Measurements from ENCODE around the gene FBXL15. TPM values are rescaled to one million over a fixed set of nuclear protein-coding genes. Genes with fewer than 3 reads are reported as not detected.

Gene FBXL15
- polyA plus RNA-seq, 1 donor: 5.6 TPM

GRCh38 chr10:102397222-102398171 is 23.1 kb upstream of the FBXL15 start:
- DNase-seq: no peak

DNA sequence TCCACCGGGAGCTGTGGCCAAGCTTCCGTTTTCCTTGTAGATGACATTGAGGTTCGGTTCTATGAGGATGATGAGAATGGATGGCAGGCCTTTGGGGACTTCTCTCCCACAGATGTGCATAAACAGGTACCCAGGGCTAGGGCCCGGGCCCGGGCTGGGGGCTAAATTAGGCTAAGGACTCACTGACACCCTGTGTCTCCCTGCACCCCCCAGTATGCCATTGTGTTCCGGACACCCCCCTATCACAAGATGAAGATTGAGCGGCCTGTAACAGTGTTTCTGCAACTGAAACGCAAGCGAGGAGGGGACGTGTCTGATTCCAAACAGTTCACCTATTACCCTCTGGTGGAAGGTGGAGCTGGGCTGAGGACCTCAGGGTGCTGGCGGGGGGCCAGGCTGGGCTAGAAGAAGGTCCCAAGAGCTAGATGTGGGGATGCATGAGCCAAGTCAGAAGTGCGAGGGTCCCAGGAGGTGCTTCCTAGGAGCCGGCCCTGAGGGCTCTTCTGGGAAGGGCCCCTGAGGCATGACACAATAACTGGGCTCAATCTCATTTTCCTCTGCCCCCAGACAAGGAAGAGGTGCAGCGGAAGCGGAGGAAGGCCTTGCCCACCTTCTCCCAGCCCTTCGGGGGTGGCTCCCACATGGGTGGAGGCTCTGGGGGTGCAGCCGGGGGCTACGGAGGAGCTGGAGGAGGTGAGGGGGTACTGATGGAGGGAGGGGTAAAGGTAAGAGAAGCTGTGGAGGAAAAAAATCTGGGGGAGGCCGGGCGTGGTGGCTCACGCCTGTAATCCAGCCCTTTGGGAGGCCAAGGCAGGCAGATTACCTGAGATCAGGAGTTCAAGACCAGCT is 22.2 kb upstream of the FBXL15 start:
- DNase-seq: no peak

- DNase-seq: peak; percentile 78
These were observed 21.2 kb upstream of the FBXL15 start for GRCh38 chr10:102399217-102400021.

GRCh38 chr10:102400076-102400475 is 20.6 kb upstream of the FBXL15 start:
- DNase-seq: no peak

DNA sequence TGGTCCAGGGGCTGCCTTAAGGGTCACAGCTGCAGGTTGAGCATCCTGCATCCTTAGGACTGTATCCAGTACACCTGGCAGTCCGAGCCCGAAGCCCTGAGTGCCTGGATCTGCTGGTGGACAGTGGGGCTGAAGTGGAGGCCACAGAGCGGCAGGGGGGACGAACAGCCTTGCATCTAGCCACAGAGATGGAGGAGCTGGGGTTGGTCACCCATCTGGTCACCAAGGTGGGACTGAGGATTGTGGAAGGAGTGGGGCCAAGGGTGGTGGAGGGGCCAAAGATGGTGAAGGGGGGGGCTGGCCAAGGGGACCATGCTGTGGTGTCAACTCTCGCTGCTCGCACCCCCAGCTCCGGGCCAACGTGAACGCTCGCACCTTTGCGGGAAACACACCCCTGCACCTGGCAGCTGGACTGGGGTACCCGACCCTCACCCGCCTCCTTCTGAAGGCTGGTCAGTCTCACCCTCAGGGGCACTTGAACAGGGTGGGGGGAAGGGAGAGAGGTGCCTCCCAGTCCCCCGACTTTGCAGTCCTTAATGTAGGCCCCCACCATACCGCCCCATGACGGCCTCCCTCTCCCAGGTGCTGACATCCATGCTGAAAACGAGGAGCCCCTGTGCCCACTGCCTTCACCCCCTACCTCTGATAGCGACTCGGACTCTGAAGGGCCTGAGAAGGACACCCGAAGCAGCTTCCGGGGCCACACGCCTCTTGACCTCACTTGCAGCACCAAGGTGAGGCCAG is 19.9 kb upstream of the FBXL15 start:
- DNase-seq: no peak

- DNase-seq: no peak
These were observed 19.3 kb upstream of the FBXL15 start for GRCh38 chr10:102401342-102401654.

GRCh38 chr10:102401735-102402511 is 18.7 kb upstream of the FBXL15 start:
- DNase-seq: no peak

- no peak for DNase-seq
These were observed 18.1 kb upstream of the FBXL15 start for GRCh38 chr10:102402512-102402896.

DNA sequence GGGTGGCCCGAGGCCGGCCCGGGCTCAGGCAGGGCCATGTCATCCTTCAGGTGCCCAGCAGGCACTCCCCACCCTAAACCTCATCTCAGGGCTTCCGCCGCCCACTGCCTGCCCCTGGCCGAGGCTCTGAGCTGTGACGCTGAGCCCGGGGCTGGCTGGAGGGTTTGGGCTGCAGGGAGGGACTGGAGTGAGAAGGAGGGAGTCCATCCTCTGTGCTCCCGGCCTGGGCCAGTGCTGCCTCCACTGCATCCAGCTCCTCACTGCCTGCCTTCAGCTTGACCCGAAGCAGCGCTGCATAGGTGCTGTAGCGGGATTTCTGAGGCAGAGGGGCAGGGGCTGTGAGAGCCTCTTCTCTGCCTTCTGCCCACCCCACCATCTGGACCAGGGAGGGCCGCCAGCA is 17.5 kb upstream of the FBXL15 start:
- DNase-seq: no peak

GRCh38 chr10:102404361-102405107 is 16.1 kb upstream of the FBXL15 start:
- no peak for DNase-seq

DNA sequence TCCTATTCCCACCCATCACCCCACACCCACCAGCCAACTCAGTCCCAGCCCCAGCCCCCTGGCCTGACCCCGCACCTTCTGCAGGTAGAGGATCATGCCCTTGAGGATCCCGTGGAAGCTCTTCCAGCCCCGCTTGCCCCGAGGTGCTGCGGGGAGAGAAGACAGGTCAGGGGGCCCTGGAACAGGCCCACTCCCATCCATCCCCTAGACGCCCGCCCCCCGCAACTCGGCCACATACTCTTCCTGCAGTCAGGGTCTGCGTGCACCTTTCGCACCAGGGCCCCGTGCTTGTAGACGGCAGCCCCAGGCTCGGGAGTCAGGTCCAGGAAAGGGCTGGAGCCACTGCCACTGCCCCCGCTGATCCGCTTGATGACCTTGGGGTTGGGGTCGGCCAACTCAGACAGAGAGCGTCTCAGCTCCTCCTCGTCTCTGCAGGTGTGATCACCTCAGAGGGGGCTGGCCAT is 15.5 kb upstream of the FBXL15 start:
- DNase-seq: no peak

GRCh38 chr10:102405632-102406031 is 15.0 kb upstream of the FBXL15 start:
- no peak for DNase-seq

GRCh38 chr10:102406815-102407214 is 13.8 kb upstream of the FBXL15 start:
- DNase-seq: no peak

DNA sequence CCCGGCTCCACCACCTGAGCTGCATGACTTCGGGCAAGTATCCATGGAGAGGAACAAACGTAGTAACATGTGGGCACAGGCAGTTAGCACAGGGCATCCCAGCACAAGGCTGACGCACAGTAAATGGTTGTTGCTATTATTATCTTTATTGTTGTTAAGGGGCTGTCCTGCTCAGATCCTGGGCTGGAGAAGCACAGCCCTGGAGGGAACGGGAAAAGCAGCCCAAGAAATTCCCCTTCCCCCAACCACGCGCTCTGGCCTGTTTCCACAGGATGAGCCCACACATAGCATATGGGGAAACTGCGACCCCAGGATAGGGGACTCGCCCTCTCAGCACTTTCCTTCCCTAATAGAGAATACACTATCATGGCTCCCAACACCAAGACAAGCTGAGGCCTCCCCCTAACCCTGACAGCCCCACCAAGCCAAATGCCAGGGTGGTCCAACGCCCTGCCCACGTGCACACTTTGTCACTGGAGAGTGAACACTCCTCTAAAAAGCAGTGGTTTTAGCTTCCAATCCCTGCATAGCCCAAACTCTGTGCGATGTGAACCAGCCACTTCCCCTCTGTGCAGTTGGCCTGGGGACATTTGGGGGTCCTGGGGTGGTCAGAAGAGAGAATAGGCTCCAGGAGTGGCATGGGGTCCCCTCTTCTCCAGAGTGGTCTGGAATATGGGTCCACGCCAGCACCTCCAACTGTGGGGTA is 13.1 kb upstream of the FBXL15 start:
- DNase-seq: no peak

DNA sequence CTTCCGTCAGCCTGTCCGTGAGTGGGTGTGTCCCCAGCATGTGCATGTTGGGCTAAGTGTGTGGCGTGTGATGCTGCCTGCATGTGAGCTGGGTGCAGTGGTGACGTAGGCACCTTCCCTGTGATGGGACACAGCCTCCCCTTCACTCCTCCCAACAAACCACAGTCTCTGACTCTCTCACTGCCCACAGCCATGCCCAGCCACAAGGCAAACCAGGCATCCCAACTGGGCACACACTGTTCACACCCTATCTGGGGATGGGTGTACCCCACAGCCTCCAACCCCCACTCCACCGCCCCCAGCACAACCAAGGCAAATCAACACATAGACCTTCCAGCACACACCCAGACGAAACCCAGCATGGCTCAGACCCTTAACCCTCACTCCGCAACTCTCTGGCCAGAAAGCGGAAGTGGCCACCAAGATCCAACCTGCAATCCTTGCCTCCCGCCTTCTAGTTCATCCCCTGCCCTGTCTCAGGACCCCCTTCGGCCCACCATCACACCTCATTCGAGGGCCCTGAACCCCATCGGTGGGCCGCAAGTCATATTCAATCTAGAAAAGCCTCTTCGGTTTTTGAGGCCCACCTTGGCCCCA is 12.4 kb upstream of the FBXL15 start:
- DNase-seq: no peak

DNA sequence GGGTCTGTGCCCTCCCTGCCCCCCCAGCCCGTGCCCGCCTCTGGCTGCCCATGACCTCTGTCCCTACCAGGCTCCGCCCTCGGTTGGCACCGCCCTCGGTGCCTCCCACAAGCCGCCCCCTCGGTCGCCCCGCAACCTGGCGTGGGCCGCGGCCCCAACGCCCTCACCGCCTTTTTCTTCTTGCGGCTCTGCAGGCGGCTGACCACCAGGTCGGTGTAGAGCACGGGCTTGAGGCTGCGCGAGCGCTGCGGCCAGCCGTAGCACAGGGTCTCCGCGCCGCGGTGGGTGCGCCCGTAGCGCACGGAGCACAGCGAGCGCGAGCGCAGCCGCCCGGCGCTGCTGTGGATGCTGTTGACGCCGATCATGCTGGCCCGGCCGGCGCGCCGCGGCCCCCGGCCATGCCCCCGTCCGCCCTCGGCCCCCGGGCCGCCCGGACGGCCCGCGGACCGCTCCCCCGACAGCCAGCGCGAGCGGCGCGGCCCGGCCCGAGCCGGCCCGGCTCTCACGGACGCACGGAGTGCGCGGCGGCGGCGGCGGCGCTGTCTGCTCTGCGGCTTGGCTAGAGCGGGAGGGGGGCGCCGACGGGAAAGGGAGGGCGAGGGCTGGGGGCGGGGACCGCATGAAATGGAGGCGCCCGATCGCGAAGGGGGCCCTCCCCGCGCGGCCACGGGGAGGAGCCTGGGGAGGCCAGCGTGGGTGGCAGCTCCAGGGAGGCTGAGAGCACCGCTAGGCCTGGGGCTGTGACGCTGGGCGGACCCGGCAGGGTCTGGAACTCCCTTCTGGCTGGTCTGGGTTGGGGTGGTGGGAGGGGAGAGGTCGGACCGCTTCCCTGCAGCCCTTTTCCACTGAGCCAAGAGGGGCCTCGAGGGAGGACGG is 11.7 kb upstream of the FBXL15 start:
- DNase-seq: no peak

GRCh38 chr10:102409604-102410428 is 10.8 kb upstream of the FBXL15 start:
- no peak for DNase-seq
